HG03442 (cell line): ENCODE results near the gene PECR.
"Not testable (repeated sequence)": the region's sequence is repeated elsewhere in the genome, so short reads cannot be mapped to it uniquely, and the experiment has no call there.

Experiments
- ATAC-seq: cut with Tn5 transposase; IDR thresholded peaks from one replicate; pipeline ENCODE4 v1.9.1; 2021; ENCODE audit warnings: mild to moderate bottlenecking, moderate library complexity; ENCODE audit not compliant: unreplicated experiment

PECR gene

DNA sequence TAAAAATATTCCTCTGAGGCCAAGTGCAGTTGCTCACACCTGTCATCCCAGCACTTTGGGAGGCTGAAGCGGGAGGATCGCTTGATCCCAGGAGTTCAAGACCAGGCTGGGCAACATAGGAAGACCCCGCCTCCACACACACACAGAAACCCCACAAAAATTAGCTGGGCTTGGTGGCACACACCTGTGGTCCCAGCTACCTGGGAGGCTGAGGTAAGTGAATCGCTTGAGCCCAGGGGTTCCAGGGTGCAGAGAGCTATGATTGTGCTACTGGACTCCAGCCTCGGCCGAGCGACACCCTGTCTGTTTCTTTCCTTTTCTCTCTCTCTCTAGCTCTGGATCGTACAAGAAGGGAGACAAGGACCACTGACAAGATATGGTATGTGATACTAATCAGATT lies 25.7 kb upstream of the PECR start:
- no peak for ATAC-seq

DNA sequence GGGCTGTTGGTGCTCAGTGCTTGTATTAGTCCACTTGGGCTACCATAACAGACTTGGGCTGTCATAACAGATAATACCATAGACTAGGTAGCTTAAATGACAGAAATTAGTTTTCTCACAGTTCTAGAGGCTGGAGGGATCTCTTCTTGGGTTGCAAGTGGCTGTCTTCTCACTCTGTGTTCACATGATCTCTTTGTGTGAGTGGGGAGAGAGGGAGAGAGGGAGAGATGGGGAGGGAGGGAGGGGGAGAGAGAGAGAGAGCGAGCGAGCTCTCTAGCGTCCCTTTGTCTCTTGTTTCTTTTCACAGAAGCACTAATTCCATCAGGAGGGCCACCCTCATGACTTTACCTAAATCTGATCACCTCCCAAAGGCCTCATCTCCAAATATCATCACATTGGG lies 23.1 kb upstream of the PECR start:
- ATAC-seq: no peak

DNA sequence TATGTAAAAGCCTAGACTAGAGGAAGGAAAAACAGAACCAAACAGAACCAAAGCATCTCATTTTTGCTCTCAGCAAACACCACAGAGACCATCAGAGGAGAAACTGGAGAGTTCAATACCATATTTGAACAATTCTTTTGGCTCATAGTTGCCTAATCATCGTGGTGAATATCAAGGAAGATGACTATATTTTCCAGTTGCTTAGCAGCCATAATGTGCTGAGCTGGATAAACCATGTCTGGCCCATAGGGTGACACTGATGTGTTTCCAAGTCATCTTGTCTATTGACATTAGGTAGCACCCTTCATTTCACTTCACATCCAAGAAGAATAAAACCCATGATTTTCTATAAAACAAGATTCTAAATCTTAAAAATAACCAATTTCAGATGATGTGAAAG lies 21.6 kb upstream of the PECR start:
- ATAC-seq: no peak

DNA sequence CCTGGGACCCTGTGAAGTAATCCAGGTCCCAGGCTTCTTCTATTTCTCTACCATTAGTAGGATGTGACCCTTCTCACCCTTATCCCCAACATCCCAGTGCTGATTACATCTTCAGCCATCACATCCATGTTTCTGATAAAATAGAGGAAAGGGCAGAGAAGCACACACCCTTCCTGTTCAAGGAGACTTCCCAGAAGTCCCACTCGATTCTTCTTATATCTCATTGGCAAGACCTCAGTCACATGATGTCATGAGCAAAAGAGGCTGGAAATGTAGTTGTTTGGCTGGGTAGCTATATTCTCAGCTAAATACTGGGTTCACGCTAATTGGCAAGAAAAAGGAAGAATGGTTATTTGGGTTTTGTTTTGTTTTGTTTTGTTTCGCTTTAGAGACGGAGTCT lies 19.5 kb upstream of the PECR start:
- ATAC-seq: no peak

DNA sequence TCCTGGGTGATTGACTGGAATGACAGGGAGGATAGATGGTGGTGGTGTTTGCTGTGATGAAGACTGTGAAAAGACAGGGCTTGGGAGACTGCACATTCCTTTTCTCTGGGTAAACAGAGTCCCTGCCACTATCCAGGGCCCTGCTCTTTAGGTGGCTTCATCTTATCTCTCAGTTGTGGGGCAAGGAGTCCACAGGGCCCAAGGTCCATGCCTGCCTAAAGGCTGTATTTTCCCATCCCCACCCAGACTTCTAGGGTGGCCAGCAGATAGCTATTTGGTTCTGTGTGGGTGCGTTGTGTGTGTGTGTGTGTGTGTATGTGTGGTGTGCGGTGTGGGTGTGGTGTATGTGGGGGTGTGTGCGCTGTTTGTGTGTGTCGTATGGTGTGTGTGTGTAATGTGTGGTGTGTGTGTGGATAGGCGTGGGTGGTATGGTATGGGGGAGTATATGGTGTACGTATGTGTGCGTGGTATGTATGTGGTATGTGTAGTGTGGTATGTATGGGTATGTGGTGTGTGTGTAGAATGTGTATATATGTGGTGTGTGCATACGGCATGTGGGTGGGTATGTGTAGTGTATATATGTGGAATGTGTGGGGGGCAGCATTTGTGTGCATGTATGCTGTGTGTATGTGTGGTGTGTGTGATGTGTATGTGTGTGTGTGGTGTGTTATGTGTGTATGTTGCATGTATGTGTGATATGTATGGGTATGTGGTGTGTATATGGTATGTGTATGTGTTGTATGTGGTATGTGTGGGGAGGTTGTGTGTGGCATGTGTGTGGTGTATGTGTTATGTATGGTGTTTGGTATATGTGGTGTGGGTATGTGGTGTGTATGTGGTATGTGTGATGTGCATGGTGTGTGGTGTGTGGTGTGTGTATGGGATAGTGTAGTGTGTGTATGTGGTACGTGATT lies 17.1 kb upstream of the PECR start:
- no peak for ATAC-seq

DNA sequence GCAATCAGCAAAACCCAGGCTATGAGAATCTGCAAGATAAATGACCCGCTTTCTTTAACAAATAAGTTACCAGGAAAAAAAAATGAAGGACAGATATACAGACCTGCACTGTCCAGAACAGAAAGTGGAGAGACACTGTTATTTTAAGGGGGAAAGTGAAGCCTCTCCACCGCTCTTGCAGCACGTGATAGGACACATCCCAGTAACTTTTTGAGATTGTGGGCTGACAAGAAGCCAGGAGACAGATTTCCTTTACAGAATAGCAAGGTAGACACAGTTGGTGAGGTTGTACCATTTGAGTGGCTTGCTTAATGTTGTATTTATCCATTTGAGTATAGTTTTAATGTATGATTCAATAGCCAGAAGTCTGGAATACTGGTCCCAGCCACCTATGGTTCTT lies 13.1 kb upstream of the PECR start:
- no peak for ATAC-seq

DNA sequence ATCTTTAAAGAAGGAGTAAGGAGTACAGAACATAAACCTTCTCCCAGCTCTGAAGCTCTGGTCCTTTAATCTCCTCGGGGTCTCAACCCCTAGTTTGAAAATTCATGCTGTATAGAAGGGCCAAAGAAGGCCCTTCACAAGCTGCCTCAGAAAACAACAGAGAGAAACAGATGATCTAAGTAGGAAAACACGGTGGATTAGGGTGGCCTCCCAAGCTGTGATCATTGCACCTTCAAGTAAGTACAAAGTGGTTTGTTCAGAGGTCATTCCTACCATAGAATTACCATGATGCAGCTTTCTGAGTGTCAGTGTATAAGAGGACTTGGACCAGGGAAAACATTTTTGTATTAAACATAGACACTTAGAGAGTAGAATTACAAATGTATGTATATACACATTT lies 11.0 kb upstream of the PECR start:
- ATAC-seq: no peak

DNA sequence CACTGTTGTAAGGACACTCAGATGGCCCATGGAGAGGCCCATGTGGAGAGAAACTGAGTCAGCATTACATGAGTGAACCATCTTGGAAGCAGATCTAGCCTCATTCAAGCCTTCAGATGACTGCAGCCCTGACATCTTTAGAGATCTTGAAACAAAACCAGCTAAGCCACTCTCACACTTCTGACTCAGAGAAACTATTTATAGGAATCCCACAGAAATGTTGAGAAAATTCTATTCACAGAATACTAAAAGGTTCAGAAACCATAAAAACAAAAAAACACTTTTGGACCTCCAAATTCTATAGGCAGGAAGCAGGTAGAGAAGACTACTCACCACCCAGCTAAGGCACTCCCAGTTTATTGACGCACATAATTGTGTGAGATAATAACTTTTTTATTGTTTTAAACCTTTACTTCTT lies 8.8 kb upstream of the PECR start:
- peak; percentile 79 for ATAC-seq

DNA sequence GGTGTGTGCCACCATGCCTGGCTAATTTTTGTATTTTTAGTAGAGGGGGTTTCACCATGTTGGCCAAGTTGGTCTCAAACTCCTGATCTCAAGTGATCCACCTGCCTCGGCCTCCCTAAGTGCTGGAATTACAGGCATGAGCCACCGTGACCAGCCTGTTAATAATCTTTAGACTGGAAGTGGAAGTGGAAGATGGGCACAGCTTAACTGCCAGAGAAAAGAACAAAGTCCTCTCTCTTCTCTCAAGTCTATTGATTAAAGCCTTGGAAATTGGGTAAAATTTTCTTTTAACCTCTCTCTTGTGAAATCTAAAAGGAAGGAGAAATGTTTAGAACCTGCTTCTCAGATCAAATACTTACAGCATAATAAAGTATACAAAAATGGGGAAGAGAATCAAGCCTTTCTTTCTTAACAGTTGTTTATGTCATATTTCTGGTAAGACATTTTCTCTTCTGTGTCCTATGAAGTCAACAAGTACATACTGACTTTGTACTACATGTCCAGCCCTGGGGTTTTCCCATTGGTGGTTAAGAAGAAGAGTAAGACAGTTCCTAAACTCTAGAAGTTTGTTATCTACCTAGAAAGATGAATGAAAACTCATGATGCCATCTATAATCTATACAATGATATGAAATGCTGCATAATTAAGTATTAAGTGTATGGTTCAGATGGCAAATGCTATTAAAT lies 4.7 kb upstream of the PECR start:
- no peak for ATAC-seq

DNA sequence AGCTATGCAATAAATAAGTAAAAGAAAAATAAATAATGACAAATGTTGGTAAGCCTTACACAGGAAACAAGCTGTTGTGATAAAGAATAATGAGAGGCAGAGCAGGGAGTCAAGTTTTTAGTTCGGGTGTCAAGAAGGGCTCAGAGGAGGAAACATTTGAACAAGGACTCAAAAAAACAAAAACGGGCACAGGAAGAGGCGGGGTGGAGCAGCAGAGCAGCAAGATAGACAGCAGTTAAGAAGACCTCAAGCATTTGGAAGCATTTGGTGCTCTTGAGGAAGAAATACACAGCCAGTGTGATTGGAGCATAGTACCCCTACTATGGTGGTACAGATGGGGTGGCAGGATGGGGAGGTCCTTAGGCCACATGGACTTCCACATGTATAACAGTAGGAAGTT lies 2.9 kb upstream of the PECR start:
- no peak for ATAC-seq

DNA sequence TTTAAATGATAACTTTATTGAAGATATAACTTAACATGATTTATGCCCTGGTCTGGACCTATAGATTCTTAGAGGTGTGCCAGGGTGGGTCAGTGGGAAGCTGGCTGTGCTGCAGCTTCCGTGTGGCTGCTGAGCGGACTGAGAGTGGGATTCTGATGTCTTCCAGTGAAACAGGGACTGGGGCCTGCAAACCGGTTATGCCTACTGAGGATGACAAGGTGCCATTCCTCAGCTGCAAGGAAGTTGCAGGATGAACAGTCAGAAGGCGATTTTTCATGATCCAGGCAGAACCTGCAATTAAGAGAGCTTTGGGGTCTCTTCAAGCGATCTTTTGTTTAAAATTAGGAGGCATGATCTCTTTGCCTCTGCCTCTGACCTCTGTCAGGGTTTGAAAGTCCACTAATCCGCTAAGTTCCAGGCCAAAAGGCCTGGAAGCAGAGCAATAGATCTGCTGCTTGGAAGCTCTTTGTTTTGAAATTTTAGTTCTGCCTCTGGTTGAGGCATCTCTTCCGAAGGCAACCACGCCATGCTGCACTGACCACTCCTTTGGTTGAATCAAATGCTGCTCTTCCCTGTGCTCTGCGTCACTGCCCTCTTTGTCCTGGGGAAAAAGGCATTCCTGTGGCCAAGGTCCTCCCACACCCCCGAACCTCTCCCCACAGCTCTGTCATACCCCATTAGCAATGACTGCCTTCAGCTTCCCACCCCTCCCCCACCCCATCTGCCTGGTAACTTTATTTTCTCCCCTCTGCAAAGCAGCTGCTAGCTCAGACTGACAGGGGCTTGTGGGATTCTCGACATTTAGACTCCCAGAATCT lies 2.1 kb upstream of the PECR start:
- ATAC-seq: no peak

DNA sequence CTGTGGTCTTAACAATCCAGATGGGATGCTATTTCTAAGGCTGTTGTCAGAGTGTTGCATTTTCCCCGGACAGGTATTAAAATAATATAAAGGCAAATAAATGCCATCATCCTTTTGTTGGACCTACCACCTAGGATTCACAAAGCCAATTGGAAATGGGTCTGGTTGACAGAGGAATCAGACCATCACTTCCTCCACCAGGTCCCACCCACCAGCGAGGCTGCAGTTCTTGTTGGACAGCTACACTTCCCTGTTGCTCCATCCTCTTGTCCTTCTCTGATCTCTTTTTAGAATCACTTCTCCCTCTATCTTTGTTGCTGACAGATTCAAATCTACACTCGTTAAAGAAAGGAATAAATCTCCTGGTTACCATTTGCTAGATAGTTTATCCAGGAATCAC lies 1.2 kb upstream of the PECR start:
- no peak for ATAC-seq

DNA sequence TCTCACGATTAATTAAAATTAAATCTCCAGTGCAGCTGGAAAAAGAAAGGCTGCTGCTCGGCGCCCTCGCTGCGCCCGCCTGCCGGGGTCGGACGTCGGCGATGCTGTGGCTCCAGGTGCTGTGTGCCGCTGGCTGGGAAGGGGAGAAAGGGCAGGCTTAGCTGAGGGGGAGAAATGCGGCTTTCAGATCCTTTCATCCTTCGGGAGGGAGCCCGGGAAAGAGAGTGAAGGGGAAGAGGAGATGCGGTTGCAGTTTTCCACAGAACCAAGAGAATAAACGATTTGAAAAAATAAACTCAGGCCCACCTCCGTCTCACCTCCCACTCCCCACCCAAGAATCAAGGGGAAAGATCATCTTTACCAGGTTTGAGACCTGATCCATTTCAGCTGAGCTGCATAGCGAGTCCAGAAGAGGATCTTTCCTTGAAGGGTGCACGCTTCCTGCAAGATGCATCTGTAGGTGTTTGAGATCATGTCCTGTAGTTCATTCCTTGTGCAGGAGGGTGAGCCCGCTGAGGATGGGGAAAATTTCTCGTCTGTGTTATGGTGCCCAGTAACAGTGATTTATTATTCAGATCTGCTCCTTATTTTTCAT lies 605 bp upstream of the PECR start:
- ATAC-seq: peak; percentile 10

DNA sequence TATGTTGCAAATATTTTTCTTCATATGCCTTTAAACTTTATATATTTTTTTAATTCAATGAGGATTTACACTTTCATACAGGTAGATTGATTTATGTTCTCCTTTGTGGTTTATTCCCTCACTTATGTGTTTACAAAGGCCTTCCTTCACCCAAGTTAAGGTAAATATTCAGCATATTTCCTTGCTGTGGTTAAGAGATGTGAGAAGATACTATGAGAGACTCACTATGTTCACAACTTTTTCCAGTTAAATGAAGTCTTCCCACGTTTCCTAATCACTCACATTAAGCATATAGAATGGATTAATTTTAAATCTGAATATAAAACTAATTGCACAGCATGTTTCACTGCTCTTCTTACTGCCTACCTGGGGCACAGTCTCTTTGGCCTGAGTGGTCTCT lies 597 bp downstream of the PECR start:
- ATAC-seq: no peak

DNA sequence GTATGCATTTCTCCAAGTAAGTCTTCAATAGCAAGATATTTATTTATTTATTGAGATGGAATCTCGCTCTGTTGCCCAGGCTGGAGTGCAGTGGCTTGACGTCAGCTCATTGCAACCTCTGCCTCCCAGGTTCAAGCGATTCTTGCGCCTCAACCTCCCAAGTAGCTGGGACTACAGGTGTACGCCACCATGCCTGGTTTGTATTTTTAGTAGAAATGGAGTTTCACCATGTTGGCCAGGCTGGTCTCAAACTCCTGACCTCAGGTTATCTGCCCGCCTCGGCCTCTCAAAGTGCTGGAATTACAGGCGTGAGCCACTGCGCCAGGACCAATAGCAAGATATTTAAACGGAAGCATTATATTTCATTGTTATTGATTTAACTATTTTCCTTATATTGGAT lies 1.6 kb downstream of the PECR start:
- not testable (repeated sequence) for ATAC-seq

DNA sequence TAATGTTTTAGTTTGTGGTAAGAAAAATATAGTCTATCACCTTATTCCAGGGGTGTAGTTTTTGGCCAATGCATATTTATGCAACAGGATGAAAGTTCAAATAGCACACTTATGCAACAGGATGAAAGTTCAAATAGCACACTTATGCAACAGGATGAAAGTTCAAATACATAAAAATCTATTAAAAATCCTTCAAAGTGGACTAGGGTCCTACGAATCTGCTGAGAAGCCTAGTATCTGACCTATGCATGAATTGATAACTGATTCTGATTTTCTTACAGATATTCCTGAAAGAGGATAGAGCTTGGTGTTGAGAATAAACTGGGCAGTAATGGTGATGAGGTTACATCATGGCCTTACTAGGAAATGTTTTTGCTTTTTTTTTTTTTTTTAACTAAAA lies 2.8 kb downstream of the PECR start:
- ATAC-seq: no peak

DNA sequence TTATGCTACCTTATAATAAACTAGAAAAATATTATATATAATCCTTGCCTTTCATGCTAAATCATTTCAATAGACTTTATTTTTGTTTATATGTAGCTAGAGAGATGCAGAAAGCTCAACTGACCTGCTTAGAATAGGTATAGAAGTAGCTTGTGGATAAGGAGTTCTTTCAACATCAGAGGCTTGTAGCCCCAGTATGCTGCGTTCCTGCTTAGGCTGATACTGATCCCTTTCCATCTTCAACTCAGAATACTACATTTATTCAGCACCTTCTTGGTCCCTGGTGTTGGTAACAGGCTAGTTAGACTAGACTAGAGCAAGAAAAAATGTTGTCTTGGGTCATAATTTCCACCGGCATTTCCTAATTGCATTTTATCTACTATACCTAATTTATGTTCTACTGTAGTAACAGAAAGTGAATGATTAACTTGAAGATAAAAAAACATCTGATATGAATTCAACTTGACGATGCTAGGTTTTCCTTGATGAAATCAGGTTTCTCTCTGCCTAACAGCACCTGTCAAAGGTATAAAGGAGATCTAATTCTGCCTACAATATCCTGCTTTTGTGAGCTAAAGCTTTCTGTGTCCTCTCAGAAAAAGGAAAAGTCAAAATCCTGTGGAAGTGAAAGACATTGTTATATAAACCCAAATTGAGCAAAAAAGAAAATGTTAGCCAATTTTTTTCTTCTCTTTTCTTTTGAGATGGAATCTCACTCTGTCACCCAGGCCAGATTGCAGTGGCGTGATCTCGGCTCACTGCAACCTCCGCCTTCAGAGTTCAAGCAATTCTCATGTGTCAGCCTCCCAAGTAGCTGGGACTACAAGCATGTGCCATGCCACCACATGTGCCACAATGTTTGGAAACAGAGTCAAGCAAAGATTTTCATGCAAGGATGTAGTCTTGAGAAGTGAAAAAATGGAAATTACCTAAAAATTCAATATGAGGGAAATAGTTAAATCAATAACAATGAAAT lies 5.8 kb downstream of the PECR start:
- ATAC-seq: no peak

DNA sequence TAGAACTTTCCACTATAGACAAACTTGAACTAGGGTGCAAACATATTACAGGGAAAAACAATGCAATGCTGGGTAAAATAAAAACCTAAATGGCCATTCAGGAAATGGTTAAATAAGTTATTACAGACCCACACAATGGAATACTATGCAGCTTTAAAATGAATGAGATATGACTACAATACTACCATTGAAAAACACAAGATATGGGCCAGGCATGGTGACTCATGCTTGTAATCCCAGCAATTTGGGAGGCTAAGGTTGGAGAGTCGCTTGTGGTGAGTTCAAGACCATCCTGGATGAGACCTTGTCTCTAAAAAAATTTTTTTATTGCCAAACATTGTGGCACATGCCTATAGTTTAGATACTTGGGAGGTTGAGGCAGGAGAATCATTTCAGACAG lies 6.8 kb downstream of the PECR start:
- ATAC-seq: no peak

DNA sequence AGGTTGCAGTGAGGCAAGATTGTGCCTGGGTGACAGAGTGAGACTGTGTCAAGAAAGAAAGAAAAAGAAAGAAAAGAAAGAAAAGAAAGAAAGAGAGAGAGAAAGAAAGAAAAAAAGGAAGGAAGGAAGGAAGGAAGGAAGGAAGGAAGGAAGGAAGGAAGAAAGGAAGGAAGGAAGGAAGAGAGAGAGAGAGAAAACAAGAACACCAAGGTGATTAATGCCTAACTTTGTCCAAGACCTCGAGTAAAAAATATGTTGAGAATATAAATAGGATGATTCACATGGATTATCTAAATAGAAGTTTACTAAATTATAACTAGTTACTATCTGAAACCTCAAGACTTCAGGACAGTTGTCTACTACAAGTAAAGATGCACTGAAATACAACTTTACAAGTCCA lies 7.2 kb downstream of the PECR start:
- no peak for ATAC-seq

DNA sequence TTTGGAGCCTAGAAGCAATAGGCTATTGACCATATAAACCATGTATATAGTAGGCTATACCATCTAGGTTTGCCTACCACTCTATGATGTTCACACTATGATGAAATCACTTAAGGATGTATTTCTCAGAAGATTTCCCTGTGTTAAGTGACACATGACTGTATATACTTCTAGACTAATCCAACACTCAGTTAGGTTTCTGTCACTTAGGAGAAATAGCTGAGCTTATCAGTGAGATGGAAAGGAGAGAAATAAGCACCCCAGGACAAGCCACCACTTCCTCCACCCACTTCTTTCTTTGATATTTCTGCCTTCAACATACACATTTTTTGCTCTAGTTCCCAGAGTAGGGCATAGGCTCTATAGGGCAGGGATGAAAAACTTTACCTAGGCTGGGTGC lies 7.8 kb downstream of the PECR start:
- no peak for ATAC-seq
